BE2C (cell line): ENCODE results near the gene CDC42BPA.
A peak's percentile ranks its signal among the peaks of the same experiment; 100 is the strongest.

Source experiments
- DNase-seq: peaks from one replicate; pipeline ENCODE4 v3.0.0-alpha.2; 2020
- H3K27me3 ChIP-seq: fragments of 250-450 bp; sonication (Bioruptor Pico); 2 replicates; pipeline ENCODE4 v1.5.1; 2020; ENCODE audit warnings: mild to moderate bottlenecking
- H3K36me3 ChIP-seq: fragments of 250-450 bp; sonication (Bioruptor Pico); 2 replicates; pipeline ENCODE4 v1.5.1; 2020; ENCODE audit warnings: mild to moderate bottlenecking
- H3K4me1 ChIP-seq: fragments of 250-450 bp; sonication (Bioruptor Pico); 2 replicates; pipeline ENCODE4 v1.5.1; 2020
- H3K4me3 ChIP-seq: 2 replicates; pipeline ENCODE4 v1.5.1; 2011; ENCODE audit warnings: low read depth, low read length
- H3K9me3 ChIP-seq: fragments of 250-450 bp; sonication (Bioruptor Pico); 2 replicates; pipeline ENCODE4 v1.5.1; 2020
- TF ChIP-seq, protein P1 (sequence below): IDR thresholded peaks from 2 replicates; pipeline ENCODE4 v1.5.1; 2012; ENCODE audit warnings: mild to moderate bottlenecking, low read depth, low read length

CDC42BPA gene

DNA sequence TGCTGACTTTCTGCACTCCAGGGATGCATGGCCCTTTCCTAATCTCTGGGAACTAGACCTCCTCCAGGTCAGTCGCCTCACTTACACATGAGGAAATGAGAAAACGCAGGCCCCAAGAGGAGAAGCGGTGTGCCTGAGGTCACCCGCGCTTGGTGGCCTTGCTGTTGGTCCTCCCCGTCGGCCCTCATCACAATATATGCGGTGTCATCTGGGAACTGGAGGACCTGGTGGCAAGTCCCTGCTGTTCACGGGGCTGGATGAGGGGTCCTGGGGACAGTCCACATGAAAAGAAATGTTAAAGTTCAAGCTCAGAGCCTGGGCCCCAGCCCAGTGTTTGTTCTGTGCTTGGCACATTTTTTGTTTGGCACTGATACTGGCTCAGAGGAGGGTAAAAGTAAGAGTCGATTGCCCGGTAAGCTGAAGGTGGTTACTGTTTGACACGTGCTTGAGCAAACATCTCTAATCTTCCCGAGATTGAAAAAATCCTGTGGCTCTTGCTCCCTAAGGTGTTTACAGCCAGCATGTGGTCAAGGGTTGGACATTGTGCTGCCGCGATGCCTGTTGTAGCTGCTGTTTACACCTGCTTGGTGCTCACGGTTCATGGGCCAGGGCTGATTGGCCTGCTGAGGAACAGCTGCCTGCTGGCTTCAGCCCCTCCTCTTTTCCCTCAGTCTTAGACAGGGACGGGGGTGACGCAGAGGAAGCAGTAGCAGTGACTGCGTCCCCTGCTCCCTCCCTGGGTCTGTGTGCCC, 373.0 kb downstream of the CDC42BPA start:
- TF ChIP-seq, protein P1, sequence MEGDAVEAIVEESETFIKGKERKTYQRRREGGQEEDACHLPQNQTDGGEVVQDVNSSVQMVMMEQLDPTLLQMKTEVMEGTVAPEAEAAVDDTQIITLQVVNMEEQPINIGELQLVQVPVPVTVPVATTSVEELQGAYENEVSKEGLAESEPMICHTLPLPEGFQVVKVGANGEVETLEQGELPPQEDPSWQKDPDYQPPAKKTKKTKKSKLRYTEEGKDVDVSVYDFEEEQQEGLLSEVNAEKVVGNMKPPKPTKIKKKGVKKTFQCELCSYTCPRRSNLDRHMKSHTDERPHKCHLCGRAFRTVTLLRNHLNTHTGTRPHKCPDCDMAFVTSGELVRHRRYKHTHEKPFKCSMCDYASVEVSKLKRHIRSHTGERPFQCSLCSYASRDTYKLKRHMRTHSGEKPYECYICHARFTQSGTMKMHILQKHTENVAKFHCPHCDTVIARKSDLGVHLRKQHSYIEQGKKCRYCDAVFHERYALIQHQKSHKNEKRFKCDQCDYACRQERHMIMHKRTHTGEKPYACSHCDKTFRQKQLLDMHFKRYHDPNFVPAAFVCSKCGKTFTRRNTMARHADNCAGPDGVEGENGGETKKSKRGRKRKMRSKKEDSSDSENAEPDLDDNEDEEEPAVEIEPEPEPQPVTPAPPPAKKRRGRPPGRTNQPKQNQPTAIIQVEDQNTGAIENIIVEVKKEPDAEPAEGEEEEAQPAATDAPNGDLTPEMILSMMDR: no peak
- H3K27me3 ChIP-seq: no peaks in the 10 kb centered on the region
- H3K4me3 ChIP-seq: no peak overlapping the region
- peaks cover 4% of the 10 kb centered on the region for H3K4me1 ChIP-seq
- no peak for DNase-seq
- H3K36me3 ChIP-seq: no peaks in the 10 kb centered on the region
- no peaks in the 10 kb centered on the region for H3K9me3 ChIP-seq

DNA sequence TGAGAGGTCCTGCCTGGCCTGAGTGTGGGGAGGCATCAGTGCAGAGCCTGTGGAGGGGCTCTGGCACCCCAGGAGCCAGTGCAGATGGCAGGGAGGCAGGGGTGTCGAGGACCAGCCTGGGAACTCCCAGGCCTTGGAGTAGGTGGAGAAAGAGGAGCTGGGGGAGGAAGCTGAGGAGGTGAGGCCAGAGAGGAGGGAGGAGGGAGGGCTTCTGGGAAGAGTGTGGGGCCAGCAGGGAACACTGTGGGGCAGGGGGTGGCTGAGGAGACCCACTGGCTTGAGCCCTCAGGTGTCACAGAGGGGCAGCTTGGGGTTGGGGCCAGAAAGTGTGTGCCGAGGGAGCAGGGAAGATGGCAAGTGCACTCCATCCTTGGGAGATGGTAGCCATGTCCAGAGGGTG, 374.4 kb downstream of the CDC42BPA start:
- no peaks in the 10 kb centered on the region for H3K36me3 ChIP-seq
- DNase-seq: no peak
- H3K4me3 ChIP-seq: no peak overlapping the region
- H3K27me3 ChIP-seq: no peaks in the 10 kb centered on the region
- H3K9me3 ChIP-seq: no peaks in the 10 kb centered on the region
- H3K4me1 ChIP-seq: peaks cover 4% of the 10 kb centered on the region
- TF ChIP-seq, protein P1: no peak

DNA sequence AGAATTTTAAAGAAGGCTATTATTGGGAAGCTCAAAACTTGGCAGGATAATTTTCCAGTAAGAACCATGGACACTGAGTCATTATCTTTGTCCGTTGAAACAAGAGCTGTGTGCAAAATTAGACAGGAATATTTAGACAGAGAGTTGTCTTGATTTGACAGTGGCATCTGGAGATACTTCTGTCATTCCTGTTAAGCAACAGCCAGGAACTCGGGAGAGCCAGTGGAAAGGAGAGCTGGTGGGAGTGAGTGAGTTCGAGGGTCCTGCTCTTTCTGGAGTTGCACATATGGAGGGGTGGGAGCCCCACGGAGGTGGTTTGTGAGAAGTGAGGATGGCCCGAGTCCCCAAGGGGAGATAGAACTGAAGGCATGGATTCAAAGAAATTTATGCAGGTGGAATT, 375.1 kb downstream of the CDC42BPA start:
- Histone ChIP-seq H3K4me3 (no peak overlapping the region), H3K4me1 (peaks cover 7% of the 10 kb centered on the region), H3K9me3 (no peaks in the 10 kb centered on the region), H3K27me3 (no peaks in the 10 kb centered on the region), H3K36me3 (no peaks in the 10 kb centered on the region)
- no peak for DNase-seq
- TF ChIP-seq, protein P1: no peak

DNA sequence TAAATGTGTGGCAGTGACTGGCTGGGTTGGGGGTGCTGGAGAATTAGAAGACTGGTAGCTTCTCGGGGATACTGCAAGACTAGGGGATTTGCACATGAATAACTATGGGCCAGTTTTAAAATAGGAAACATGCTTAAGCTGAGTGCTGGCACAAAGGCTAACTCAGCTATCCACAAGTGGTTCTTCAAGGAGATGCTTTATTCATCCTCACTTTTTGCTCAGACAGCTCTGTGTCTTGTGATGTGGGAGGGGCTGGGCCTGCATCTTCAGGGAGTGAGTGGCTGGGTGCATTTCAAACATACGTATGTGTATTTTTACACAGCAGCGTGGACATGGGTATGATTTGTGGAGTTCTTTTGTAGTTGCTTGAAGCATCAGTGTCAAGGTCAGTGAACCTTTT, 375.9 kb downstream of the CDC42BPA start:
- Histone ChIP-seq H3K27me3 (no peaks in the 10 kb centered on the region), H3K4me3 (no peak overlapping the region), H3K4me1 (peaks cover 7% of the 10 kb centered on the region), H3K9me3 (no peaks in the 10 kb centered on the region), H3K36me3 (no peaks in the 10 kb centered on the region)
- no peak for DNase-seq
- TF ChIP-seq, protein P1: no peak

DNA sequence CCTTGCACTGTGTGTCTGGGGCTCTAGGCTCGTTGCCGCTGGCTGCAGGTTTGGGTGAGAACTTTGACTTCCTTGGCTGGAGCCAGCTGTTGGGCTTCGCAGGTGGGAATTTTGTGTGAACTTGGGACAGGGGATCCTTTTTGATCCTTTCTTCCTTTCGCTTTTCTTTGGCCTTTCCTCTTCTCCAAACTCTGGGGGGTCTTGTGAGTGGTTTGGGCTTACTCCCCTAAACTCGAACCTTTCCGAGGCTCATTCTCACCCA, 377.6 kb downstream of the CDC42BPA start:
- Histone ChIP-seq H3K27me3 (no peaks in the 10 kb centered on the region), H3K9me3 (no peaks in the 10 kb centered on the region), H3K4me1 (peaks cover 3% of the 10 kb centered on the region; the same call in 1 of the 2 replicates), H3K4me3 (peak overlapping the region; percentile 87), H3K36me3 (no peaks in the 10 kb centered on the region)
- TF ChIP-seq, protein P1: no peak
- no peak for DNase-seq

DNA sequence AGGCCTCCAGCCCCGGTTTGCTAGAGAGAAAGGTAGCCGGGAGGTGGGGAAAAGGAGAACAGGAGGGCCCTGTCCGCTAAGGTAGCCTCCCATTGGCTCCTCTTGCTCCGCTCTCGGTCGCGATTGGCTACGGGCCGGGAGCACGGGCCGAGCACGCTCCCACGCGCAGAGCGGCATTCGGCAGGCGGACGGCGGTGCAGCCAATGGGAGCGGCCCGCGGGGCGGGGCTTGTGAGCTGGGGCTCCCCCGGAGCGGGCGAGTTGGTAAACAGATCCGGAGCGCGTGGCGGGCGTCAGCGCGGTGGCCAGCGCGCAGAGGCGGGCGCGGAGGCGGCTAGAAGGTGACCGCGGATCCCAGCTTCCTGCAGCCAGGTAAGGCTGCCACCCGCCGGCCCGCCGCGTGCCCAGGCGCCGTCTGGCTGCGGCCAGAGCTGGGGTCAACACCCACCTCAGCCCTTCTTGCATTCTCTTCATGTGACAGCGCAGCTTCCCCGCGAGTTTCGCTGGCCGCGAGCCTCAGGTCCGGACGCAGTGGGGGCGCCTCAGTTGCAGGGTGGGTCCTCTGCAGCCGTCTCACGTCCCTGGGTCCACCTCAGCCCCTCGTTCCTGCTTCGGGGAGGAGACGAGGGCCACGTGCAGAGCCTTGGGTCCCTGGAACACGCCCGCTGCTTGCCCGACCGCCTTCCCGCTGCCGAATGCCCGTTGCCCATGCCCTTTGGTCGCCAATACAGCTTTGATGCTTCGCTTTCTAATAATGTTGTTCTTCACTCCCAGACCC, 378.1 kb downstream of the CDC42BPA start, which contains the start of gene COQ8A:
COQ8A (plus strand) TSS at position 266 of the 777 bp plus-strand sequence. CDS start 21,092 bp downstream, outside the sequence.
- DNase-seq: peak; percentile 99
- TF ChIP-seq, protein P1: no peak
- no peaks in the 10 kb centered on the region for H3K36me3 ChIP-seq
- H3K4me3 ChIP-seq: peak within 1 kb of the TSS; percentile 87
- H3K4me1 ChIP-seq: peaks cover 3% of the 10 kb centered on the region; the same call in 1 of the 2 replicates
- no peaks in the 10 kb centered on the region for H3K27me3 ChIP-seq
- H3K9me3 ChIP-seq: no peaks in the 10 kb centered on the region
